GM12878 (cell line): Measurements from ENCODE around the gene RNU6-9.

Experiments used
- CTCF ChIP-seq, 3 experiments: IDR thresholded peaks in 2 of 3; conservative IDR thresholded peaks in 1 of 3; 2 replicates each; pipeline ENCODE4 v1.5.1; 2011; ENCODE audit warnings: low read depth in 3 of 3, low read length in 3 of 3, mild to moderate bottlenecking in 3 of 3, control low read depth in 2 of 3, moderate library complexity in 2 of 3, inconsistent platforms in 1 of 3, mixed read lengths in 1 of 3; ENCODE audit not compliant: control insufficient read depth in 2 of 3, insufficient read depth in 1 of 3; ENCODE audit errors: extremely low read depth in 1 of 3
- EP300 ChIP-seq, 2 experiments: fragments of 150-350 bp in 1 of 2; IDR thresholded peaks; 2 replicates each; pipeline ENCODE4 v1.6.1; 2011 to 2012; ENCODE audit warnings: low read depth in 2 of 2, low read length in 2 of 2, borderline replicate concordance in 1 of 2, improper control_type of control experiment in 1 of 2, inconsistent platforms in 1 of 2; ENCODE audit not compliant: control insufficient read depth in 1 of 2
- KLF5 ChIP-seq: fragments of 450-650 bp; IDR thresholded peaks from 2 replicates; pipeline ENCODE4 v1.6.1; 2014; ENCODE audit warnings: mild to moderate bottlenecking; ENCODE audit not compliant: partially characterized antibody
- POLR2AphosphoS5 ChIP-seq: IDR thresholded peaks from 2 replicates; pipeline ENCODE4 v1.6.1; 2011; ENCODE audit warnings: mild to moderate bottlenecking, low read length, inconsistent platforms
- USF2 ChIP-seq: IDR thresholded peaks from 2 replicates; pipeline ENCODE4 v1.6.1; 2011; ENCODE audit warnings: low read depth, low read length, improper control_type of control experiment, borderline replicate concordance

- no peak for TF ChIP-seq POLR2AphosphoS5
- no peak for TF ChIP-seq USF2
- TF ChIP-seq CTCF (IDR thresholded peaks at IDR 0.05 in 2 of 3, conservative IDR thresholded peaks at IDR 0.05 in 1 of 3; ENCODE audit: control insufficient read depth in 2 of 3, extremely low read depth in 1 of 3, insufficient read depth in 1 of 3, low read depth in 3 of 3, low read length in 3 of 3): no peak
- TF ChIP-seq EP300 (IDR thresholded peaks at IDR 0.05; ENCODE audit: borderline replicate concordance in 1 of 2, control insufficient read depth in 1 of 2, low read depth in 2 of 2, low read length in 2 of 2): no peak
- TF ChIP-seq KLF5: no peak
Measured at GRCh38 chr19:918481-919198, 25.4 kb downstream of the RNU6-9 start.
